NCI-H2196 (cell line): ENCODE results near the gene MAP2.

Source experiments
- DNase-seq: peaks from one replicate; lab custom pipeline; 2025; ENCODE audit not compliant: unreplicated experiment; lab: John Stamatoyannopoulos, UW

MAP2 gene, protein sequence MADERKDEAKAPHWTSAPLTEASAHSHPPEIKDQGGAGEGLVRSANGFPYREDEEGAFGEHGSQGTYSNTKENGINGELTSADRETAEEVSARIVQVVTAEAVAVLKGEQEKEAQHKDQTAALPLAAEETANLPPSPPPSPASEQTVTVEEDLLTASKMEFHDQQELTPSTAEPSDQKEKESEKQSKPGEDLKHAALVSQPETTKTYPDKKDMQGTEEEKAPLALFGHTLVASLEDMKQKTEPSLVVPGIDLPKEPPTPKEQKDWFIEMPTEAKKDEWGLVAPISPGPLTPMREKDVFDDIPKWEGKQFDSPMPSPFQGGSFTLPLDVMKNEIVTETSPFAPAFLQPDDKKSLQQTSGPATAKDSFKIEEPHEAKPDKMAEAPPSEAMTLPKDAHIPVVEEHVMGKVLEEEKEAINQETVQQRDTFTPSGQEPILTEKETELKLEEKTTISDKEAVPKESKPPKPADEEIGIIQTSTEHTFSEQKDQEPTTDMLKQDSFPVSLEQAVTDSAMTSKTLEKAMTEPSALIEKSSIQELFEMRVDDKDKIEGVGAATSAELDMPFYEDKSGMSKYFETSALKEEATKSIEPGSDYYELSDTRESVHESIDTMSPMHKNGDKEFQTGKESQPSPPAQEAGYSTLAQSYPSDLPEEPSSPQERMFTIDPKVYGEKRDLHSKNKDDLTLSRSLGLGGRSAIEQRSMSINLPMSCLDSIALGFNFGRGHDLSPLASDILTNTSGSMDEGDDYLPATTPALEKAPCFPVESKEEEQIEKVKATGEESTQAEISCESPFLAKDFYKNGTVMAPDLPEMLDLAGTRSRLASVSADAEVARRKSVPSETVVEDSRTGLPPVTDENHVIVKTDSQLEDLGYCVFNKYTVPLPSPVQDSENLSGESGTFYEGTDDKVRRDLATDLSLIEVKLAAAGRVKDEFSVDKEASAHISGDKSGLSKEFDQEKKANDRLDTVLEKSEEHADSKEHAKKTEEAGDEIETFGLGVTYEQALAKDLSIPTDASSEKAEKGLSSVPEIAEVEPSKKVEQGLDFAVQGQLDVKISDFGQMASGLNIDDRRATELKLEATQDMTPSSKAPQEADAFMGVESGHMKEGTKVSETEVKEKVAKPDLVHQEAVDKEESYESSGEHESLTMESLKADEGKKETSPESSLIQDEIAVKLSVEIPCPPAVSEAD (N-terminal part only)

DNA sequence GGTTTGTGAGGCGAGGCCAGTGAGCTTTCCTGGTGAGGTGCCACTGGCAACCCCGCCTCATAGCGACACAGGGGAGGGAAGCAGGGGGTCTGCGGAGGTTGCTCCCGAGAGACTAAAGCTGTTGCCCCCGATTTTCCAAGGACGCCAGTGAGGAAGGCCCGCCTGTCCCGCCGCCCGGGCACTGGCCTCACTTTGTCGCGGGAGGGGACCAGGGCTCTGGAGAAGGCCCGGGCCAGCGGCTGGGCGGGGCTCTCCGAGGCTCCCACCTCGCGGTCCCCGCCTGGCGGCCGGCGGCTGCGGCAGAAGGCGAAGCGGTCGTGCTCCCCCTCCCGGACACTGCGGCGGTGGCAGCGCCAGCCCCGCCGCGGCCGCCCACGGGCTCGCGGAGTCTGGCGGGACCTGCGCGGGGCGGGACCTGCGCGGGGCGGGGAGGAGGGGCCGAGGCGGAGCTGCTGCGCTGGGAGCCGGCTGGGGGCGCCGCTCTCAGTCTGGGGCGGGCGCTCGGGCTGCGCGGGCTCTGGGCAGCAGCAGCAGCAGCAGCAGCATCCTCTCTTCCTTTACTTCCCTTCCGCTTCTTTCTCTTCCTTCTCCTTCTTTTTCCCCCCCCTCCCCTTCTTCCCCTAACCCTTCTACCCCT, at the start of gene MAP2:
Gene MAP2, plus strand, starts transcription at position 486 of the 637 bp plus-strand sequence. CDS start 229,124 bp downstream, outside the sequence.
- peak; percentile 93 for DNase-seq

DNA sequence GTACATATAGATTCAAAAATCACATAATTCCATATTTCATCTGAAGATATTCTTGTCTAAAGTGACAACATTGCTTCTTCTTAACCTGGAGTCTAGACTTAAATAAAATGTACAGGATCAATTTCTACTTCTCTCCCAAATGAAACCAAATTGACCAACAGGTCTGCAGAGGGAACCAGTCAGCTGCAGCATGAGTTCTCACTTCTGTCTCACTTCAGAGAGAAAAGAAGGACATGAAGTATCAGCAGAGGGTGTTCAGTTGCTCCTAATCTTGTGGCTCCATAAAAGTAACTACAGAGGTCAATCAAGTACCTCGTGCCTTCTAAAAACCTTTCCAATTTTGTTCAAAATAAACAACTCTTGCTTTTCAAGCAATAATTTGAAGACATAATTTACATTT, 47.2 kb upstream of the MAP2 start:
- no peak for DNase-seq

DNA sequence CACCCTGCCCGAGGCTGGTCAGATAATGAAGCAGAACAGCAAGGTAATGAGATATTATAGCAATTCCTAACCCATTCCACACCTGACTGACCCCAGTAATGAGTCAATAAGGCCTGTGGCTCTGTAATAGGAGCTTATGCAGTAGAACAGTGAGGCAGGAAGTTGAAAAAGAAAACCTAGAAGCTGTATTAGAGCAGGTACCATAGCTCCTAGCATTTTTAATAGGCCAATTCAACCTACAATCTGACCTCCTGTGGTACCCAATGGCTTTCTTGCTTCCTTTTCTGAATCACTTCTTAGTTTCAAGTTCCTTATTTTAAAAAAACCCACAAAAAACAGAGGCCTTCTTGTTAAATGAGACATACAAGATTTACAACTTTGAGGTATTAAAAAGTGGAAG, 43.6 kb upstream of the MAP2 start:
- peak; percentile 8 for DNase-seq

DNA sequence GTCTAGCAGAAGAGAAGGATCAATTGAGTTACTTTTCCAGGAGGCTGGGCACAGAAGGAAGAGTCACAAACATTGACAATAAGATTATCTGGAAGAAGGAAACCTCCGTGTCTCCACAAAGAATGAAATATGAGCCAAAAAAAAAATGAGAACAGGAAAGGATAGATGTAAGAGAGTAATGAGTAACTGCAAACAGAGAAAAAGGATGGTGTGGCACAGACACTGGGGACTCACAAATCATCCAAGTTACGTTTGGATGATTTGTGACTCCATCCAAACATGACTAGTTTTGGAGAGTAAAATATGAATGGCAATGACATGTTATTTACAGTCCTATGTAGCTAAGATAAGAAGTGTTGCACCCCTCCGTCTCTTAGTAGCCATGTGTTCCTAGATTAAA, 42.8 kb upstream of the MAP2 start:
- DNase-seq = no peak

DNA sequence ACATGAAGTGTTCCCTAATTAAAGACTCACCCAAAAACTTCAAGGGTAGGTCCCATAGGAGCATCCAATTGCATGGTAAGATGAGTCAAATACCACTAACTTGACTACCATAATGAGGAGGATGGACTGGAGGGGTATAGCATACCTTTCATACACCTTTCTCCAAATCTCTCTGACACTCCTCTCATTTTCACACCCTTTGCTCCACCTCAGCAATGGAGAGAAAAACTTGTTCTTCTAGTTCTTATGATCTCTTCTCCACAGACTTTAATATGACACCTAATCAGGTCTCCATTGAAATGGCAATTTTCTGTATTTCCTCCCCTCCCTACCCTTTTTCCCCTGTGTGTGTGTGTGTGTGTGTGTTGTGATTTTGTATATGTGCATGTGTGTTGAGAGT, 41.1 kb upstream of the MAP2 start:
- DNase-seq = no peak

DNA sequence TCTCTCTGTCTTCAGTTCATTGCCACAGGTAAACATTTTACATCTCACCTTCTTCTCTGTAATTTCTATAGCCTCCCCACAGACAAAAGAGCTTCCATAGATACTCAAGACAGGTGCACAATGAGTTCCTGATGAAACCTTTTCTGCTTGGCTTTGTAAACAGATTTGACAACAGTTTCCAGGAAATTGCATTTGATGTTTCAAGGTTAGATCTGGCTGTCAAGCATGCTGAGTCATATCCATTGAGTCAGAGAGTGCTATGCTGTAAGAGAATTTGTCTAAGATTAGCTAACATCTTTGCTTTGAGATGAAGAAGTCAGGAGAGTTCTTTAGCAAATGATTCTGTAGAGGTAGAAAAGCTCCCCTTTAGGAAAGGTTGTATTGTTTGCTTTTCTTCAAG, 40.6 kb upstream of the MAP2 start:
- DNase-seq = peak; percentile 28

DNA sequence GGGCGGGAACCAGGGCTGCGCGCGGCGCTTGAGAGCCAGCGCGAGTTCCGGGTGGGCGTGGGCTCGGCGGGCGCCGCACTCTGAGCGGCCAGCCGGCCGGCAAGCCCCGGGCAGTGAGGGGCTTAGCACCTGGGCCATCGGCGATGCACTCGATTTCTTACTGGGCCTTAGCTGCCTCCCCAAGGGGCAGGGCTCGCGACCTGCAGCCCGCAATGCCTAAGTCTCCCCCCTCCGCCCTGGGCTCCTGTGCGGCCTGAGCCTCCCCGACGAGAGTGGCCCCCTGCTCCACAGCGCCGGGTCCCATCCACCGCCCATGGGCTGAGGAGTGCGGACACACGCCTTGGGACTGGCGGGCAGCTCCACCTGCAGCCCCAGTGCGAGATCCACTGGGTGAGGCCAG, 36.5 kb upstream of the MAP2 start:
- DNase-seq = no peak

DNA sequence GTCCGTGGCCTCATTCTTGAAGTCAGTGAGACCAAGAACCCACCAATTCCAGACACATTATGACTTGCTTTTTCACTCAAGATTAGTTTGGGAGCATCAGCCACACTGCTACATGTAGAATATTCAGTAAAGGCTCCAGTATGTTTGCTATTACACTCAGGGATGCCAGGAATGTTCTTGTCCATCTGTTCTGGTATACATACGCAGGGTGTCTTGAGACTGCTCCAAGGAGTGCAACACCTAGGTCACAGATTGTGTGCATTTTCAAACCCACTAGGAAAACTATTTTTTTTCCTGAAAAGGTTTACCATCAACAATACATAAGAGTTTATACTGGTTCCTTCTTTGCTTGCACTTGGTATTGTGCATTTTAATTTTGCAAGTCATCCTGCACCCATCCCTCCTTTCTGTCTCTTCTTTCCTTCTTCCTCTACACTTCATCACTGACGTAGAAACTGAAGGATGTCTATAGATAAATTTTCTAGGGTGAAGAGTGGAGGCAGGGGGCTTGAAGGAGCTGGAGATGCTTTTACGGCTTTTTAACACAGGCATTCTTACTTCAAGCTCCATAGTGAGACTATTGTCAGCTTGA, 35.3 kb upstream of the MAP2 start:
- no peak for DNase-seq

DNA sequence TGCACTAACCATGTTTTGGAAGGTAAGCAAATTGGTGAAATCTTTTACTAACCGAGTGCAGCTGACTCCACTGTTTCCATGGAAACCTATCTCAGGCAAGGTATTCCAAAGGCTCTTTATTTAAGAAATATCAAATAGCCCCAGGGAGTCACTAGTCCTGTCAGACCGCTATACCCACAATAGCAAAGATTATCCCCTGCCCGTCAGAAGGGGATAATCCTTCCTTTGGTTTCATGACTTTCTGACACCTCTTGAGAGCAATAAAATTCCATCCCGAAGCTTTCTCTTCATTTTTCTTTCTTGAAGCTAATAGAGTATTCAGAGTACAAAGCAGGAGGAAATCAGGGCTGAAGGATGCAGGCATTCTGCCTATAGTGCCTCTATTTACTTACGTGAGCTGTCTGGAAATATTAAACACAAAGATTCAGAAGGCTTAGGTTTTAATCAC, 34.7 kb upstream of the MAP2 start:
- no peak for DNase-seq

DNA sequence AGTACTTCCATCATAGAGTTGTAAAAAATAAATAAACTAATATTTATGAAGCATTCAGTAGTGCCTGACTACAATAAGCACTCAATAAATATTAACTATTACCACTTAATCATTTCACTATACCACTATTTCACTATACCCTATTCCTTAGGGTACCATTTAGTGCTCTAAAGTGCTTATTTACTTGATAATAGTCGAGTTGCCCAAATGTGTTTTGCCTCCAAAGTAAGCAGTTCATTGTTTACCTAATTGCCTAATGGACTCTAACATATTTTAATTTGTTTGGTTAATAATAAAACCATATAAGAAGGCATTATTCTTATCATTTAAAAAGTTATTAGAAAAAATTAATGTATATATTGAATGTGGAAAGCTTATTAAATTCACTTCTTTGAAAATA, 33.0 kb upstream of the MAP2 start:
- DNase-seq = no peak

DNA sequence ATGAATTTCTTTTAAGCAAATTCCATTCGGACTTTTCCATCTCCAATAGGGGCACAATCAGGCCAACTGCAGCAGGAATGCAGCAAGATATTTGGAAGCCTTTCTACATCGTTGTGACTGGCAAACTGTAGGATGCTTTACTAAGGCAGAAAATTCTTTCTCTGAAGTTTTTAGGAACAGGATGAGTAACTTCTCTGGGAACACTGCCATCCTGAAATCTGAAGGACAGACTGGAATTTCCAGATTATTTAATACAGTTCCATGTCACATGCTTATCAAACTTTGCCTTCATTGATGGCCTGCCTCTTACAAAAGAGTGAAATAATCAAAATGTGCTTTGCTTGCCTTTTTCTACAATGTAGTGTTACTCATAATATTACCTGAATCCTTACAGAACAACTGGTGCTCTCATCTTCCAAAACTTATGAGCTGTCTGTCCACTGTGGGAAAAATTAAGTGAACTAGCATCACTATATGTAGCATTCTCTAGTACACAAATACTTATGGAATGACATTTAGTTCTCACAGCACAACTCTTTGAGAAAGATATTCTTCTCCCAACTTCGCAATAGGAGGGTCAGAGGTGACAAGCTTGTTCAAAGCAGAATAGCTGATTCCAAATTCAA, 32.0 kb upstream of the MAP2 start:
- DNase-seq = no peak

DNA sequence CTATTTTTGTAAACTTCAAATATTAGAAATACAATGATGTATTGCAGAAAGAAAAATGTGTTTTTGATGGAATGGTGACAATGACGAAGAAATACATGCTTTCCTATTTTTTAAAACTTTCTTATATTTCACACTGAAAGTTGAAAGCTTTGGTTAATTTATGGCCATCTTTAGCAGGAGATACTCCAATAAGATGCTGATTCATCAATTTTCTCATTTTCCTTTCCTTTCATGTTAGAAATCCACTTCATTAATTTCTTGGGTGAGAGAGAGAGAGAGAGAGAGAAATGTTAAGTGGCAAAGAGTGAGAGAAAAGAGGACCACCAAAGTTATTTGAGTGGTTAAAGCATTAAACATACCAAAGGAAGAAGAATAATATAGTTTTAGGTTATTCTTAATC, 28.6 kb upstream of the MAP2 start:
- no peak for DNase-seq

DNA sequence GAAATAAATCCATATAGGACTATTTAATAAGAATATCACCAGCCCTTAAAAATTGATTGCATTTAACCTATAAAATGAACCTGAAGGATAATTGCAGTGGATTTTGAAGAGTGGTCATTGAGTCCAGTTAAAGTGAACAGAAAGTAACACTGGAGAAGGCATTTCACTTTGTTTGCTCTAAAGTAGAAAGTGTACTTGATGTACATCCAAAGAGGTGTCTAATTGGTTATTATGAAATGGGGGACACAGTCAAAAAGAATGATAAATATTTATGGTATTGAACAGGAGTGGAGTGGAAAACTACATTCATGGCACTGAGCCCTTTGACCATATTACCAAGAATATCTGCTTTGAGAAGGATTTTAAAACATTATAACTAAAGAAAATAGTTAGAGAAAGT, 28.2 kb upstream of the MAP2 start:
- DNase-seq = no peak

DNA sequence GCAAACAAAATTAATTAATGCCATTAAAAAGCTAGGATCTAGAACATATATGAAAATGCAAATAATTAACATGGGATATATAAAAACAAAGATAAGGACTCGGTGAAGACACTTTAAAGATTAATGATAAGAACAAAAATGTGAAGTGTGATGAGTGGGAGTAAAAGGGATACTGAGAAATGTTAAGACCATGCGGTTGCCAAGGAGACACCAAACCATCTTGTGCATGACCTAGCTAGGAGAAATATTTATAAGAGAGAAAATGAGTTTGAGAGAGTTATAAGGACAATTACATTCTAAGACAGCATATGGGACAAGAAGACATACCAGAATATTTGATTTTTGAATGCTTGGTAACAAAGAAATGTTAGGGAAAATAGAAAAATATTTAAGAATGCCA, 25.4 kb upstream of the MAP2 start:
- DNase-seq = no peak

DNA sequence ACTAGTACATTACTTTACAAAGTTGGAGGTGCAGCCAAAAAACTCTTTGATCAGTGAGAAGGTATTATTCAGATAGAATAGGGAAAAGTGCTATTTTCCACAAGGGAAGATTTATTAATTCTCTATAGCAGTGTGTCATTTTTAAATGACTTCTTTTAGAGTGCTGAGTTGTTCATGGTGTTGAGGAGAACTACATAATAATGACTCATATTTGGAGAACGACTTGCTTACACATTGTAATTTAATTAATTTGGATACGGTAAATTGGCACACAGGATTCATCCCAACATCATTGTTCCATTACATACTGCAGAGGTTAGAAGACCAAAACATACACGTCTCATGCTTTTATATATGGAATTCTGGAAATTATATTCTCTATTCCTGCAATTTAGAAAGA, 22.1 kb upstream of the MAP2 start:
- no peak for DNase-seq

DNA sequence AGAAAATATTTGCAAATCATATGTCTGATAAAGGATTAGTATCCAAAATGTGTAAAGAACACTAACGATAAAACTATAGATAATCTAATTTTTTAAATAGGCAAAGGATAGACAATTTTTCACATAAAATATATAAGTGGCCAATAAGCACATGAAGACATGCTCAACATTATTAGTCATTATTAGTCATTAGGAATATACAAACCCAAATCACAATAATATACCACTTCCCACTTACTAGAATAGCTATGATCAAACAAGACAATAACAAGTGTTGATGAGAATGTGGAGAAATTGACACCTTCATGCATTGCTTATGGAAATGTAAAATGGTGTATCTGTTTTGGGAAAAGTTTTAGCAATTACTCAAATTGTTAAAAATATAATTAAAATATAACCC, 12.6 kb upstream of the MAP2 start:
- DNase-seq = no peak

DNA sequence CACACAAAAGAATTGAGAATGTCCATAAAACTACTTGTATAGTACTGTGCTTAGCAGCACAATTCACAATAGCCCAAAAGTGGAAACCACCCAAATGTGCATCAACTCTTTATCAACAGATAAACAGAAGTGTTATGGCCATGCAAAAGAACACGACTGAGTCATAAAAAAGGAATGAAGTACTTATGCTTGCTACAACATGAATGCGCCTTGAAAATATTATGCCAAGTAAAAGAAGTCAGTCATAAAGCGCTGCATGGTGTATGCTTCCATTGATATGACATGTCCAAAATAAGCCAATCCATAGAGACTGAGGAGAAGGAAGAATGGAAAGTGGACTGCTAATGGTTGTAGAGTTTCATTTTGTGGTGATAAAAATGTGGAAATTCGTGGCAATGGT, 12.1 kb upstream of the MAP2 start:
- no peak for DNase-seq

DNA sequence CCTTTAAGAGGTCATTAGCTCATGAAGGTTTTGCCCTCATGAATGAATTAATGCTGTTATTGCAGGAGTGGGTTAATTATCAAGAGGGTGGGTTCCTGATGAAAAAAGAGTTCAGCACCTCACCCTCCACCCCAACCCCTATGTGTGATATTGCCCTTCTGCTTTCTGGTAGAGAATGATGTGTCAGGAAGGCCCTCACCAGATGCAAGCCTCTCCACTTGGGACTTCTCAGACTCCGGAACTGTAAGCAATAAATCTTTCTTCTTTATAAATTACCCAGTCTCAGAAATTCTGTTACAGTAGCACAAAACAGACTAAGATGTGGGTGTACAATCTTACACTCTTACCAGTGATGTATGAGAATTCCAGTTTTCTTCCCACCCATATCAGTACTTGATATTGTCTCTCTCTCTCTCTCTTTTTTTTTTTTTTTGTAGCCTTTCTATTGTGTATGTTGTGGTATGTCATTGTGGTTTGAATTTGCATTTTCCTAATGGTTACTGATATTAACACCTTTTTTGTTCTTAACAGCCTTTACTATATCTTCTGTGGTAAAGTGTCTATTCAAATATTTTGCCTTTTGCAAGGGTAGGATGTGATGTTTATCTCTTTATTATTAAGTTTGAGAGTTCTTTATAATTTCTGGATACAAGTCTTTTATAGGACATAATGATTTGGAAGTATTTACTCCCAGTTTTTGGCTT, 10.4 kb upstream of the MAP2 start:
- no peak for DNase-seq

DNA sequence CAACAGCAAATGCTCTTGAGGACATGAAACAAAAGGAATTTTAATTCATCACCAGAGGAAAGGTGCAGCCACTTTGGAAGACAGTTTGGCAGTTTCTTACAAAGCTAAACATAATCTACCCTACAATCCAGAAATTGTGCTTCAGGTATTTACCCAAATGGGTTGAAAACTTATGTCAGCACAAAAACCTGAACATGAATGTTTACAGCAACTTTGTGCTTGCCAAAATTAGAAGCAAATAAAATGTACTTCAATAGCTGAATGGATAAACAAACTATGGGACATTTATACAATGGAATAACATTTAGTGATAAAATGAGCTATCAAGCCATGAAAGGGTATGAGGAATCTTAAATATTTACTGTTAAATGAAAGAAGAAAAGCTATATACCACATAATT, 6.9 kb upstream of the MAP2 start:
- DNase-seq = no peak
